Smooth muscle cell (in vitro differentiated cells): ENCODE results near the gene ARMC9. TPM values are rescaled to one million over a fixed set of nuclear protein-coding genes. Genes with fewer than 3 reads are reported as not detected.

Source experiments
- DNase-seq: peaks from one replicate; lab custom pipeline; 2025; ENCODE audit not compliant: unreplicated experiment; lab: John Stamatoyannopoulos, UW
- H2AFZ ChIP-seq: fragments of 200-600 bp; sonication (generic); 2 replicates; pipeline ENCODE4 v1.6.0; 2016; ENCODE audit warnings: antibody characterized with exemption, low read depth, mild to moderate bottlenecking
- H3F3A ChIP-seq: fragments of 200-600 bp; sonication (generic); 2 replicates; pipeline ENCODE4 v1.6.0; 2017; ENCODE audit warnings: antibody characterized with exemption, low read depth
- H3K27ac ChIP-seq: fragments of 200-600 bp; sonication (generic); 2 replicates; pipeline ENCODE4 v1.5.1; 2016; ENCODE audit warnings: low read depth, mild to moderate bottlenecking
- H3K27me3 ChIP-seq: fragments of 200-600 bp; sonication (generic); 2 replicates; pipeline ENCODE4 v1.6.1; 2016; ENCODE audit warnings: low read depth, mild to moderate bottlenecking
- H3K36me3 ChIP-seq: fragments of 200-600 bp; sonication (generic); 2 replicates; pipeline ENCODE4 v1.5.1; 2016; ENCODE audit warnings: low read depth
- H3K4me1 ChIP-seq: fragments of 200-600 bp; sonication (generic); 2 replicates; pipeline ENCODE4 v1.5.1; 2016; ENCODE audit warnings: low read depth
- H3K4me2 ChIP-seq: fragments of 200-600 bp; sonication (generic); 2 replicates; pipeline ENCODE4 v1.6.0; 2016; ENCODE audit warnings: mild to moderate bottlenecking
- H3K4me3 ChIP-seq: fragments of 200-600 bp; sonication (generic); 2 replicates; pipeline ENCODE4 v1.5.1; 2016; ENCODE audit warnings: mild to moderate bottlenecking
- H3K79me2 ChIP-seq: fragments of 200-600 bp; sonication (generic); 2 replicates; pipeline ENCODE4 v1.6.0; 2016; ENCODE audit warnings: low read depth, mild to moderate bottlenecking
- H3K9ac ChIP-seq: fragments of 200-600 bp; sonication (generic); 2 replicates; pipeline ENCODE4 v1.6.0; 2016; ENCODE audit warnings: low read depth
- H3K9me3 ChIP-seq: fragments of 200-600 bp; sonication (generic); replicated peaks from 2 replicates; pipeline ENCODE4 v1.5.1; 2016; ENCODE audit warnings: low read depth
- H4K20me1 ChIP-seq: fragments of 200-600 bp; sonication (generic); 2 replicates; pipeline ENCODE4 v1.6.0; 2016; ENCODE audit warnings: low read depth
- CTCF ChIP-seq: fragments of 200-600 bp; sonication (generic); IDR thresholded peaks from 2 replicates; pipeline ENCODE4 v1.5.1; 2017; ENCODE audit warnings: borderline replicate concordance, mild to moderate bottlenecking, antibody characterized with exemption; ENCODE audit not compliant: insufficient read depth, poor library complexity, severe bottlenecking
- WGBS: methylation state at CpG from one replicate; pipeline ENCODE4 v1.1.7; 2016; ENCODE audit warnings: low lambda C conversion rate; 5-methylcytosine and 5-hydroxymethylcytosine counted together
- polyA plus RNA-seq: library from polyadenylated mRNA; unstranded; fragments of >200 nt; fragmentation: Nextera tagmentation; extraction: Ambion mirVana; gene quantifications from 2 replicates; pipeline ENCODE4 v1.2.1, GENCODE V29; 2016
- total RNA-seq: library from RNA; depleted of rRNA; stranded (reverse); fragments of >200 nt; gene quantifications from 2 replicates; pipeline ENCODE4 v1.2.3, GENCODE V29; 2014

Gene ARMC9
- 34.7 and 38.6 TPM in 2 replicates for total RNA-seq
- polyA plus RNA-seq, result 42.9 and 51.0 TPM in 2 replicates

- no peak for TF ChIP-seq CTCF
- Histone ChIP-seq H2AFZ (peak within 1 kb of the TSS; percentile 94), H3K4me2 (peak within 1 kb of the TSS; percentile 81), H3K9me3 (no peaks in the 10 kb centered on the region), H3K27me3 (no peaks in the 10 kb centered on the region), H4K20me1 (peaks cover 13% of the 10 kb centered on the region), H3K27ac (peak within 1 kb of the TSS; percentile 77), H3K36me3 (no peaks in the 10 kb centered on the region), H3K4me3 (peak within 1 kb of the TSS; percentile 75), H3K79me2 (peaks cover 24% of the 10 kb centered on the region), H3F3A (peaks cover 5% of the 10 kb centered on the region), H3K4me1 (peaks cover 14% of the 10 kb centered on the region), H3K9ac (peak within 1 kb of the TSS; percentile 43)
- 1% methylated on average over 83 of the region's 83 CpGs for WGBS
- DNase-seq, result peak; percentile 68
Observed at GRCh38 chr2:231198291-231199173, at the start of gene ARMC9. Gene ARMC9, plus strand, starts transcription at chr2:231198631. Its CDS starts 7,608 bp downstream, at chr2:231206239.

- H3K4me1 ChIP-seq, result no peaks in the 10 kb centered on the region
- no peaks in the 10 kb centered on the region for H4K20me1 ChIP-seq
- peaks cover 7% of the 10 kb centered on the region for H3K79me2 ChIP-seq
- TF ChIP-seq CTCF, result no peak
- H3K9me3 ChIP-seq, result no peaks in the 10 kb centered on the region
- H3K27me3 ChIP-seq, result no peaks in the 10 kb centered on the region
- no peaks in the 10 kb centered on the region for H3F3A ChIP-seq
- no peak for DNase-seq
- H3K36me3 ChIP-seq, result no peaks in the 10 kb centered on the region
- H3K27ac ChIP-seq, result peak overlapping the region; percentile 83
- peak overlapping the region; percentile 34 for H3K4me2 ChIP-seq
- no peak overlapping the region for H3K4me3 ChIP-seq
- H2AFZ ChIP-seq, result no peak overlapping the region
- 47% methylated on average over 8 of the region's 8 CpGs for WGBS
- H3K9ac ChIP-seq, result peak overlapping the region; percentile 40
Observed at GRCh38 chr2:231152800-231153557, 45.5 kb upstream of the ARMC9 start.

DNA sequence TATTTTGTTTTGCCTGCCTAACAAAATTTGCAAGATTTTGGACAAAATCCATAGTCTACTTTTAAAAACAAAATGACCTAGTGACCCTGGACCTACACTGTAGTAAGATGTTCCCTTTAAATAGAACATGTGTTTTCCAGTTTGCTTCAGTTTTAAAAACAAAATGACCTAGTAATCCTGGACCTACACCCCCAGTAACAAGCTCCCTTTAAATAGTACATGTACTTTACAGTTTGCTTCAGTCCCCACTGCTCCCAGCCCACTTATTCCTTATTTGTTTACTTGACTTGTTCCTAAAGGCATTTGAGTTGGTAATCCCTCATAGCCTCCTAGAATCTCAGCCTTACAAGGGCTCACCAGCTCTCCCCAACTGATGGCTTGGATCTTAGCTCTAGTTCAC is 39.1 kb upstream of the ARMC9 start:
- no peaks in the 10 kb centered on the region for H3K9me3 ChIP-seq
- H3K4me2 ChIP-seq, result peak overlapping the region; percentile 6
- H3K4me3 ChIP-seq, result no peak overlapping the region
- no peak for TF ChIP-seq CTCF
- H3K27me3 ChIP-seq, result no peaks in the 10 kb centered on the region
- no peaks in the 10 kb centered on the region for H3K36me3 ChIP-seq
- H2AFZ ChIP-seq, result no peak overlapping the region
- H3K79me2 ChIP-seq, result peaks cover 7% of the 10 kb centered on the region
- peak overlapping the region; percentile 22 for H3K27ac ChIP-seq
- no peak overlapping the region for H3K9ac ChIP-seq
- H3F3A ChIP-seq, result peaks cover 21% of the 10 kb centered on the region
- no peaks in the 10 kb centered on the region for H4K20me1 ChIP-seq
- no peak for DNase-seq
- H3K4me1 ChIP-seq, result peaks cover 5% of the 10 kb centered on the region
